Trophoblast cell (in vitro differentiated cells and primary cell): Measurements from ENCODE around the gene SGCD.

ENCODE experiments used
- DNase-seq, 2 donors: peaks; one replicate each; pipeline ENCODE4 v3.0.0-alpha.2; 2016
- H2AFZ ChIP-seq: 2 replicates; pipeline ENCODE4 v1.6.1; 2013; ENCODE audit warnings: low read length, moderate library complexity, mild to moderate bottlenecking; ENCODE audit not compliant: insufficient read depth, poor library complexity
- H2AK5ac ChIP-seq: 2 replicates; pipeline ENCODE4 v1.6.1; 2013; ENCODE audit warnings: mild to moderate bottlenecking, low read length
- H2BK120ac ChIP-seq: 2 replicates; pipeline ENCODE4 v1.6.1; 2013; ENCODE audit warnings: low read length, mild to moderate bottlenecking, moderate library complexity; ENCODE audit not compliant: insufficient read depth, poor library complexity
- H2BK12ac ChIP-seq: 2 replicates; pipeline ENCODE4 v1.6.1; 2013; ENCODE audit warnings: mild to moderate bottlenecking, low read length, moderate library complexity
- H2BK5ac ChIP-seq: 2 replicates; pipeline ENCODE4 v1.6.1; 2013; ENCODE audit warnings: low read length, low read depth, moderate library complexity, mild to moderate bottlenecking; ENCODE audit not compliant: poor library complexity
- H3K14ac ChIP-seq: 2 replicates; pipeline ENCODE4 v1.6.1; 2013; ENCODE audit warnings: mild to moderate bottlenecking, low read length
- H3K18ac ChIP-seq: 2 replicates; pipeline ENCODE4 v1.6.1; 2013; ENCODE audit warnings: mild to moderate bottlenecking, low read length
- H3K23ac ChIP-seq: 2 replicates; pipeline ENCODE4 v1.6.1; 2013; ENCODE audit warnings: low read length
- H3K27ac ChIP-seq: 2 replicates; pipeline ENCODE4 v1.5.1; 2013; ENCODE audit warnings: low read depth, mild to moderate bottlenecking, inconsistent platforms, low read length, moderate library complexity
- H3K27me3 ChIP-seq: 2 replicates; pipeline ENCODE4 v1.6.1; 2013; ENCODE audit warnings: inconsistent platforms, mild to moderate bottlenecking, low read length, moderate library complexity; ENCODE audit not compliant: insufficient read depth
- H3K36me3 ChIP-seq, 2 experiments: 1 replicate in 1 of 2; 2 replicates in 1 of 2; pipeline ENCODE4 v1.6.1; 2013; ENCODE audit warnings: low read length in 2 of 2, mild to moderate bottlenecking in 2 of 2, moderate library complexity in 1 of 2; ENCODE audit not compliant: insufficient read depth in 2 of 2, control insufficient read depth in 1 of 2
- H3K4ac ChIP-seq: 2 replicates; pipeline ENCODE4 v1.6.1; 2013; ENCODE audit warnings: low read depth, mild to moderate bottlenecking, low read length, moderate library complexity
- H3K4me1 ChIP-seq, 2 experiments: 1 replicate in 1 of 2; 2 replicates in 1 of 2; pipeline ENCODE4 v1.6.1; 2013; ENCODE audit warnings: low read length in 2 of 2, mild to moderate bottlenecking in 2 of 2, moderate library complexity in 1 of 2; ENCODE audit not compliant: insufficient read depth in 2 of 2, control insufficient read depth in 1 of 2
- H3K4me2 ChIP-seq: 2 replicates; pipeline ENCODE4 v1.6.1; 2013; ENCODE audit warnings: inconsistent platforms, mild to moderate bottlenecking, low read length, moderate library complexity
- H3K4me3 ChIP-seq: 2 replicates; pipeline ENCODE4 v1.5.1; 2013; ENCODE audit warnings: mild to moderate bottlenecking, low read depth, low read length, inconsistent platforms
- H3K79me1 ChIP-seq: one replicate; pipeline ENCODE4 v1.6.1; 2013; ENCODE audit warnings: low read length
- H3K79me2 ChIP-seq: 2 replicates; pipeline ENCODE4 v1.6.1; 2013; ENCODE audit warnings: low read length, mild to moderate bottlenecking; ENCODE audit not compliant: control insufficient read depth, insufficient read depth, poor library complexity
- H3K9ac ChIP-seq: 2 replicates; pipeline ENCODE4 v1.6.1; 2013; ENCODE audit warnings: mild to moderate bottlenecking, low read length
- H3K9me3 ChIP-seq: 2 replicates; pipeline ENCODE4 v1.6.1; 2013; ENCODE audit warnings: low read depth, mild to moderate bottlenecking, control low read depth, inconsistent platforms, low read length; ENCODE audit not compliant: insufficient read depth
- H4K12ac ChIP-seq: 2 replicates; pipeline ENCODE4 v1.6.1; 2013; ENCODE audit warnings: low read depth, mild to moderate bottlenecking, low read length, moderate library complexity
- H4K8ac ChIP-seq: 2 replicates; pipeline ENCODE4 v1.6.1; 2013; ENCODE audit warnings: low read depth, mild to moderate bottlenecking, low read length, moderate library complexity
- H4K91ac ChIP-seq: one replicate; pipeline ENCODE4 v1.6.1; 2013; ENCODE audit warnings: low read depth, mild to moderate bottlenecking, low read length, moderate library complexity
- WGBS: extraction: QIAGEN DNeasy Blood & Tissue Kit; methylation state at CpG from one replicate; pipeline ENCODE4 v1.1.7; 2013; ENCODE audit warnings: missing lambda C conversion rate; ENCODE audit not compliant: insufficient read length, insufficient coverage; ENCODE audit errors: extremely low coverage; 5-methylcytosine and 5-hydroxymethylcytosine counted together

SGCD gene

GRCh38 chr5:156706631-156707030 lies 379.7 kb downstream of the SGCD start:
- Histone ChIP-seq H2BK5ac (no peak overlapping the region), H3K4ac (no peak overlapping the region), H3K79me2 (no peaks in the 10 kb centered on the region), H2BK120ac (no peak overlapping the region), H3K79me1 (no peaks in the 10 kb centered on the region), H2AFZ (no peak overlapping the region), H3K4me3 (no peak overlapping the region), H3K23ac (no peak overlapping the region), H2AK5ac (no peak overlapping the region), H3K27ac (no peak overlapping the region), H3K27me3 (no peaks in the 10 kb centered on the region), H4K8ac (no peak overlapping the region), H2BK12ac (no peak overlapping the region), H3K4me1 (no peaks in the 10 kb centered on the region), H3K9ac (no peak overlapping the region), H4K12ac (no peak overlapping the region), H3K36me3 (no peaks in the 10 kb centered on the region), H3K4me2 (no peak overlapping the region), H3K18ac (no peak overlapping the region), H4K91ac (no peak overlapping the region), H3K14ac (no peak overlapping the region), H3K9me3 (no peaks in the 10 kb centered on the region)
- DNase-seq: no peak

DNA sequence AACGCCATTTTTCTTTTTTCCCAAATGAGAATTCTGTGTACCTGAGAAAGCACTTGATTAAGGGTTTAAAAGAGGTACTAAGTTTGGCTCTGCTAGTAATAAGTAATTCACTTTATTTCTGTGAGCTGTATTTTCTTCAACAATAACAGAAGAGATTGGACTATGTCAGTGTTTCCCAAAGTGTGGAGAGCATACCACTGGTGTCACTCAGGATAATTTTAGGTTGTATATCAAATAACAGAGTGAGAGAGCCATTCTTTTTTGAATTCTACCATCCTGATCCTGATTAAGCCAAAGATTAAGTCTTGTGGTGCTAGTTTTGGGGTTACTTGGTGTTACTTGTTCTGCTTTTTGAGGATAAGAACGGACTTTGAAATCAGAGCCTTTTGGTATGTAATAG lies 380.8 kb downstream of the SGCD start:
- Histone ChIP-seq H3K4ac (no peak overlapping the region), H3K4me3 (no peak overlapping the region), H3K18ac (no peak overlapping the region), H3K27me3 (no peaks in the 10 kb centered on the region), H3K14ac (no peak overlapping the region), H3K9me3 (no peaks in the 10 kb centered on the region), H4K8ac (no peak overlapping the region), H3K4me1 (no peaks in the 10 kb centered on the region), H2AK5ac (no peak overlapping the region), H2BK12ac (no peak overlapping the region), H3K9ac (no peak overlapping the region), H4K12ac (no peak overlapping the region), H3K79me1 (no peaks in the 10 kb centered on the region), H3K27ac (no peak overlapping the region), H3K36me3 (no peaks in the 10 kb centered on the region), H2BK120ac (no peak overlapping the region), H2BK5ac (no peak overlapping the region), H3K23ac (no peak overlapping the region), H3K4me2 (no peak overlapping the region), H3K79me2 (no peaks in the 10 kb centered on the region), H2AFZ (no peak overlapping the region), H4K91ac (no peak overlapping the region)
- no peak for DNase-seq
- no CpG with 5 or more reads among the region's 2 CpGs for WGBS

DNA sequence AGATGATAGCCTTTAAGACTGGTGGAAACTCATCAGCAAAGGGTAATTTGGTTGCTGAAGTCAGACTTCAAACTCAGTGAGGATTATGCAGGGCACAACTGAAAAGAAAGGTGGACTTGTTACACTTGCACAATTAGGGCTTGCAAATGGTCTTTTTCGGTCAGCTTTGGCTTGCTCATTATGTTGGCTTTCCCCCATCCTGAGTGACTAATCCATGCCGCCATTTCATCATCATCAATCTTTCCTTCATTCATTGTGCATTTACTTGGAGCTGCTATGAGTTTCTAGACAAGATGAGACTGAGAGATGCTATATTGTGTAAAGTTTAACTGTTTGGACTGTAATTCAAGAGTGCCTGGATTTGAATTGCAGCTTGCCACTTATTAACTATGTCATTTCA lies 388.3 kb downstream of the SGCD start:
- WGBS: no CpG with 5 or more reads among the region's 2 CpGs
- Histone ChIP-seq H3K9me3 (no peaks in the 10 kb centered on the region), H2AFZ (no peak overlapping the region), H3K23ac (no peak overlapping the region), H3K4ac (no peak overlapping the region), H3K9ac (no peak overlapping the region), H3K4me1 (no peaks in the 10 kb centered on the region), H3K14ac (no peak overlapping the region), H3K79me1 (no peaks in the 10 kb centered on the region), H3K27ac (no peak overlapping the region), H4K91ac (no peak overlapping the region), H3K27me3 (no peaks in the 10 kb centered on the region), H3K18ac (no peak overlapping the region), H4K8ac (no peak overlapping the region), H2BK12ac (no peak overlapping the region), H2BK120ac (no peak overlapping the region), H3K4me2 (no peak overlapping the region), H3K36me3 (no peaks in the 10 kb centered on the region), H2BK5ac (no peak overlapping the region), H3K79me2 (no peaks in the 10 kb centered on the region), H3K4me3 (no peak overlapping the region), H4K12ac (no peak overlapping the region), H2AK5ac (no peak overlapping the region)
- DNase-seq: no peak

GRCh38 chr5:156716591-156717380 lies 389.8 kb downstream of the SGCD start:
- H3K18ac ChIP-seq: no peak overlapping the region
- no peak for DNase-seq
- H3K27me3 ChIP-seq: no peaks in the 10 kb centered on the region
- no peak overlapping the region for H2BK5ac ChIP-seq
- H3K79me2 ChIP-seq: no peaks in the 10 kb centered on the region
- H3K27ac ChIP-seq: no peak overlapping the region
- no peaks in the 10 kb centered on the region for H3K79me1 ChIP-seq
- no peak overlapping the region for H3K4me2 ChIP-seq
- H3K14ac ChIP-seq: no peak overlapping the region
- H3K9me3 ChIP-seq: no peaks in the 10 kb centered on the region
- no peak overlapping the region for H3K4me3 ChIP-seq
- WGBS: no CpG with 5 or more reads among the region's 4 CpGs
- H3K23ac ChIP-seq: no peak overlapping the region
- H3K36me3 ChIP-seq: no peaks in the 10 kb centered on the region
- no peak overlapping the region for H2AFZ ChIP-seq
- H4K12ac ChIP-seq: no peak overlapping the region
- no peaks in the 10 kb centered on the region for H3K4me1 ChIP-seq
- no peak overlapping the region for H2BK12ac ChIP-seq
- H2AK5ac ChIP-seq: no peak overlapping the region
- no peak overlapping the region for H4K91ac ChIP-seq
- H4K8ac ChIP-seq: no peak overlapping the region
- H2BK120ac ChIP-seq: no peak overlapping the region
- no peak overlapping the region for H3K4ac ChIP-seq
- H3K9ac ChIP-seq: no peak overlapping the region
